GM13976 (cell line): ENCODE results near the gene PTPRB.

Source experiments
- DNase-seq: peaks from one replicate; pipeline ENCODE4 v3.0.0; 2012; ENCODE audit warnings: low spot score
- in situ Hi-C: fragments of 300-500 bp; cut with MboI; formaldehyde crosslinking; loops from one replicate; pipeline ENCODE4 v1.12.0; 2022; ENCODE audit warnings: low sequenced_read_pairs, mixed read lengths, inconsistent platforms; ENCODE audit not compliant: unreplicated experiment
- TF ChIP-seq, protein P1 (sequence below): IDR thresholded peaks from 2 replicates; pipeline ENCODE4 v1.5.1; 2012; ENCODE audit warnings: borderline replicate concordance, mild to moderate bottlenecking; ENCODE audit not compliant: insufficient read depth; ENCODE audit errors: extremely low read depth, missing control alignments, control extremely low read depth

PTPRB gene

GRCh38 chr12:70467918-70468733 is 169.1 kb downstream of the PTPRB start:
- DNase-seq, result no peak
- TF ChIP-seq, protein P1, sequence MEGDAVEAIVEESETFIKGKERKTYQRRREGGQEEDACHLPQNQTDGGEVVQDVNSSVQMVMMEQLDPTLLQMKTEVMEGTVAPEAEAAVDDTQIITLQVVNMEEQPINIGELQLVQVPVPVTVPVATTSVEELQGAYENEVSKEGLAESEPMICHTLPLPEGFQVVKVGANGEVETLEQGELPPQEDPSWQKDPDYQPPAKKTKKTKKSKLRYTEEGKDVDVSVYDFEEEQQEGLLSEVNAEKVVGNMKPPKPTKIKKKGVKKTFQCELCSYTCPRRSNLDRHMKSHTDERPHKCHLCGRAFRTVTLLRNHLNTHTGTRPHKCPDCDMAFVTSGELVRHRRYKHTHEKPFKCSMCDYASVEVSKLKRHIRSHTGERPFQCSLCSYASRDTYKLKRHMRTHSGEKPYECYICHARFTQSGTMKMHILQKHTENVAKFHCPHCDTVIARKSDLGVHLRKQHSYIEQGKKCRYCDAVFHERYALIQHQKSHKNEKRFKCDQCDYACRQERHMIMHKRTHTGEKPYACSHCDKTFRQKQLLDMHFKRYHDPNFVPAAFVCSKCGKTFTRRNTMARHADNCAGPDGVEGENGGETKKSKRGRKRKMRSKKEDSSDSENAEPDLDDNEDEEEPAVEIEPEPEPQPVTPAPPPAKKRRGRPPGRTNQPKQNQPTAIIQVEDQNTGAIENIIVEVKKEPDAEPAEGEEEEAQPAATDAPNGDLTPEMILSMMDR, result no peak
- in situ Hi-C loops, result no loop called here

GRCh38 chr12:70467476-70467875 is 169.8 kb downstream of the PTPRB start:
- TF ChIP-seq, protein P1, result no peak
- no peak for DNase-seq
- in situ Hi-C loops, result no loop called here

DNA sequence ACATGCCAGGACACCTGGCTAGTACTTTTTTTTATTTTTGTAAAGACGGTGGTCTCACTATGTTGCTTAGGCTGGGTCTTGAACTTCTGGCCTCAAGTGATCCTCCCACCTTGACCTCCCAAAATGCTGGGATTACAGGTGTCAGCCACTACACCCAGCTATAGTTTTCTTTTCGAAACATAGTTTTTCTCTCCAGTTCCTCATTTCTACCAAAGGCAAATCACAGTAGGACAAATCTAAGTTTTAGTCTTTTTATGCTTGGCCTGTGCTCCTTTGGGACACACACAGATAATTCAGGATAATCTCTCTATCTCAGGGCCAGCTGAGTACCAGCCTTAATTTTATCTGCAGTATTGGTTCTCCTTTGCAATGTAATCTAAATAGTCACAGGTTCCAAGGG is 170.5 kb downstream of the PTPRB start:
- in situ Hi-C loops, result no loop called here
- TF ChIP-seq, protein P1, result no peak
- DNase-seq, result no peak
